AG20443 (cell line): ENCODE data around the gene PTPRO.

ENCODE experiments used
- DNase-seq: peaks from one replicate; pipeline ENCODE4 v3.0.0; 2012; ENCODE audit warnings: low spot score, mixed read lengths

Gene PTPRO

DNA sequence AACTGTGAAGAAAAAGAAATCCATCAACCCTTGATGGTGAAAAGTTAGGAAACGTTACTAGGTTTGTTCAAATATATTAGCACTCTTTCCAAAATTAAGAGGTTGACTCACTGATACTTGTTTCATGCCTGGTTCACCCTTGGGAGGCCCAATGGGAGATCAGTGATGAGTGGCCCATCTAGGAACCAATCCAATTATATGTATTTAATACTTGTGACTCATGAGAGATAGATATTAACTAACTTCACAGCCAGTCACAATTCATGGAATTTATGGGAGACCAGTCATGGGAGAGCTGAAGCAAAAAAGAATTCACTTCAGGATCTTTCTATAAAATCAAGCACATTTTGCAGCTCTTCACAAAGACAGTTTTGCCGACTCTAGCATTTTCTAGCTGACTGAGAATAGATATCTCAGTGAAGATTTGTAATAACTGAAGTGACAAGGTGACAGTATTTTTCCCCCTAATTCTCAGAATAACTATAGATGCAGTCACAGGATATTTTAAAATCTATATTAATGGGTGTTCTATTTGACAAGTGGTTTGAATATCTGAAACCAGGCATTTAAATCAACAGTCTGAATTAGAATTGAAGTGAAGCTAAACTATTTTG, 236.7 kb downstream of the PTPRO start:
- peak; percentile 57 for DNase-seq

- DNase-seq = no peak
These were observed 239.1 kb downstream of the PTPRO start for GRCh38 chr12:15561396-15561795.

DNA sequence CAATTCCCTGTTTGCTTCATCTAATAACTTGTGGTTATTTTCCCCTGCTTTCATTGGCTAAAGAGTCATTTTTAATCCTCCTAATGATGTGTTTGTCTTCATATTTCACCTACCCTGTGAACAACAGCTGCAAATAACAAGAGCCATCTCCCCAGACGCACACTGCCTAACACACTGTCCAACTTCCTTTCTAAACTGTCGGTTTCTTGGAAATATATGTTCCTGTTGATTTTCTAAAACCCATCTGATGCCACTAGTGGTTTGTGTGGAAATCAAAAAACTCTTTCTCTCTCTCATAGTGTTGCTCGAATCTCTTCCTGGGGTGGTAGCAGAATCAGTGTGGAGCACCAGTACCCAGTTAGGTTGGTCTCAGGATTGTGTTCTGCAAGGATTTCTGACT, 240.0 kb downstream of the PTPRO start:
- no peak for DNase-seq

GRCh38 chr12:15563663-15564062, 241.4 kb downstream of the PTPRO start:
- DNase-seq = peak; percentile 45

DNA sequence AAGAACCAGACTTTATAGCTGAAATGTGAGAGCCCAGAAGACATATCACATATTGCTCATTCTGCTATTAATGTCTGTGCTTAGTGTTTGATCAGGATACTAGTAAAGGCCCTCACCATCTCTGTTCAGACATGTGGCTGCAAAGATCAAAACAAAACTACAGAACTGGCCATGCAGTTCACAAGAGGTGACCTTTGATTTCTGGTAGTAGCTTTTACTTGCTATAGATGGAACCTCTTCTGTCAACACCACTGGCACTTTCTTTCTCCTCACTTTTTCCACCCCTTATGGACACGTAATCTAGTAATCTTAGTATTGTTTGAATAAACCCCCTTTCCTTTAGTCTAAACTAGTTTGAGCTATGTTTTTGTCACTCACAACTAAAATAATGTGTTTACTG, 252.0 kb downstream of the PTPRO start:
- no peak for DNase-seq

- no peak for DNase-seq
These were observed 253.6 kb downstream of the PTPRO start for GRCh38 chr12:15575671-15576541.

GRCh38 chr12:15580431-15580830, 258.1 kb downstream of the PTPRO start:
- DNase-seq = no peak

DNA sequence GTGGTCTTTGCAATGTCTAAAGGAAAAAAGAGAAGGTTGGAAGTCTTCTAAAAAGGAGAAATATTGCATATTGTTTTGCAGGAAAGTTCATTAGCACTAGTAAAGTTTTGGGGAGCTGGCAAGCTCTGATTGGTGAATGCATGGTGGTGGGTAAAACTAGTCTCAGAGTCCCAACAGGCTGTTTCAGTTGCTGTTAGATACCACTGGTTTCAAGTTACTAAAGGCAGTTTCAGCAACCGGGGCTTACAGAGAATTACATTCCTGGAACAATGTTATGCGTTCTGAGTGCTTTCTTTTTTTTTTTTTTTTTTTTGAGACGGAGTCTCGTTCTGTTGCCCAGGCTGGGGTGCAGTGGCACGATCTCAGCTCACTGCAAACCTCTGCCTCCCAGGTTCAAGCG, 258.7 kb downstream of the PTPRO start:
- DNase-seq = peak; percentile 19

DNA sequence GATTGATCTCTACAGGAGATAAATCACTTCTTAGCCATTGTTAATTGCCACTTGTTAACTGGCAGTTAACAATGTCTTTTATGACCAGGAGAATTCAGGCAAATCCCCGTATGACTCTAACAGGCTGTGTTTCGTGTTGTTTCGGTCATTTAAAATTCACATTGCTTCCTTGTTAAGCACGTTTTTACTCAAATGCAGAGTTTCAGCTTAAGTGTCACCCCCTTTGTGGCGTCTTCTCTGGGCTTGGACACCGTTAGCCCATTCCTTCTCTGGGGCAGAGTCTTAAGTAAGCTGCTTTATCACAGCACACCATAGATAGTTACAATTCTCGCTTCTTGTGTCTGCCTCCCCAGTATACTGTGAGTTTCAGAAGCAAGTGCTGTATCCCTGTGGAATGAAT, 261.5 kb downstream of the PTPRO start:
- no peak for DNase-seq

DNA sequence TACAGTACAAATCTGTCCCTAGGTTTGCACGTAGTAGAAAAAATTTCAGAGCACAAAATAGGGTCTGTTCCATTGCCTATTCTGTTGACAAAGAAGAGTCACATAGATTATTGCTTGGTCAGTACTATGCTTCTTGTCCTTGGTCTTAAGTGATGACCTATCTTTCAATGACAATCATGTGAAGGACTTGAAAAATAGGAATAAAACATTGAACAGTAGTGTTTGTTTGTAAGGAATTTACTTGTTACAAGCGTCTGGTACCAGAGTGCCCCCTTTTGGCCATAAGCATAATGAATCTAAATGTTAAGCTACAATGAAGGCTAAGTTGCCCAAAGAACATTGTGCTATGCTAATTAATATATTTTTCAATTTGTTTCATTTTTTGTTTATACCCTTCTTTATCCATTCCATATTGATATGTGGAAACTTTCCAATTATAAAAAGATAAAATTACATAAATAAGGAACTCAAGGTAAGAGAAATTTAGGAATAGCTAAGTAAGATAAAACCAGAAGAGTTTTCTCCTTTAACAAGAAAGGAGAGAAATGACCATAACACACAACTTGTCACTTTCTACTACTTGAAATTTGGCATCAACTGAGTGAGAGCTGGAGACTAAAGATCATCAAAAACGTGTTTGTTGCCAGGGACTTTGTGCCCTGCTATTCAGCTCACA, 262.2 kb downstream of the PTPRO start:
- peak; percentile 43 for DNase-seq

DNA sequence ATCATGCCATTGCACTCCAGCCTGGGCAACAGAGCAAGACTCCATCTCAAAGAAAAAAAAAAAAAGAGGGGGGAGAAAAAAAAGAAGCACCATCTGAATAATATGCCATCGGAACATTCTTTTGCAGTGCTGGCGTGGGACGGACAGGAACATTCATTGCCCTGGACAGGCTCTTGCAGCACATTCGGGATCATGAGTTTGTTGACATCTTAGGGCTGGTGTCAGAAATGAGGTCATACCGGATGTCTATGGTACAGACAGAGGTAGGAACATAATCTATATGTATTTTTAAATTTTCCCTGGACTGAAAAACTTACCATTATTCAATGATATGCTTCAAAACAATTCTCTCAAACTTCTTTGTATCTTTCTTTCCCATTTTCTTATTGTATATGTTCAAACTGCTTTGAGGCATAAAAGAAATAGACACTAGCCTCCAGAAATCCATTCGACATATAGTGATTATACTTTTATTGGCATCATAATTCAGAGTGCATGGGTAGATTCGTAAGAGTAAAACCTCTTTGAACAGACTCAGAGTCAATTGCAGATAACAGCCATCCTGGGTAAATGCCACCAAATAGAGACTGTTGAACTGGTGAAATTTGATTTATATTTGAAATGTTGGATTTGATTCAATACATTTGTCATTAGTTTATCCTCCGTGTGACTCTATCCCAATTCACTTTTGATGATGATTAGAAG, 267.2 kb downstream of the PTPRO start:
- DNase-seq = no peak

DNA sequence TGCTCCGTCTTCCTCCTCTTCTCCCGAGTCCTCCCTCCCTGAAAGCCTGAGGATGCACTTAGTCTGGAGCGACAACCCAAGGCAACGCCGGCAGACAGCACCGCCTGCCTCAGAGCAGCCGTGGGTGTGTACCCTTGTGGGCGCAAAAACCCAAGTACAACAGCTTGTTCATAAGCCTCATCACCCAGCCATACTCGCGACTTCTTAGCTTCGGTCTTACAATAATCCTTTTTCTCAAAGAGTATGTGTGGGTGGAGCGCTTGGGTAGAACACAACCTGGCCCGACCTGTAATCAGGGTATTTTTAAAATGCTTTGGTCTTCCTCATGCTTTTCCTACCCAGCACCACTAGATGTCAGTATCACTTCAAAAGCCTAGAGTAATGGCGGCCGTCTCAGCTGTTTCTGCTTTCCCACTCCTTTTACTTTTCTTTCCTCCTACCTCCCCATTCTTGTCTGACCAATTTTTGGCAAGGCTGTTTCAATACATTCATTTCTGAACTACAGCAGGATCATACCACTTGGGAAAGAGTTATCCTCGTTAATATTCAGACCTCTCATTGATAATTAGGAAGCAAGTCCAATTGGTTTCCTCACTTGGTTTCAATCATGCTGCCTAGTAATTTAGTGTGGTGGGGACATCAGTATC, 268.0 kb downstream of the PTPRO start:
- DNase-seq = peak; percentile 83

- DNase-seq = no peak
These were observed 269.5 kb downstream of the PTPRO start for GRCh38 chr12:15591811-15592210.

GRCh38 chr12:15592934-15593333, 270.6 kb downstream of the PTPRO start:
- DNase-seq = no peak

DNA sequence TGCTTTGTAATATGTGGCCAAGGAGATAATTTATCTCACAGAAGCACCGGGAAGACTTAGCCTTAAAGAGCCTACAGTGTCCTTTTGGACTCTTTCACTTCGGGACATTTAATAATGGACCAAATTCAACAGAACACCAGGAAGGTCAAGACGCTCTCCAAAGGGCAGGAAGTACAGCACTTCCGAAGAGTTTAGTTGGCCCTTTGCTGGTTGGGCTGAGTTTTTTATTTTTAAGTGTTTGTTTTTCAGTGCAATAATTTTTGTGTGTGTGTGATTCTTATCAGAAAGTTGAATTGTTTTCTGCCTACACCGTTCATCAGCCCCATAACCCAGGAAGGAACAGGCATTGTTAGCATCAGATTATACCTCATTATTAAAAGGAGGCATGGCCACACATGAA, 273.9 kb downstream of the PTPRO start:
- no peak for DNase-seq

DNA sequence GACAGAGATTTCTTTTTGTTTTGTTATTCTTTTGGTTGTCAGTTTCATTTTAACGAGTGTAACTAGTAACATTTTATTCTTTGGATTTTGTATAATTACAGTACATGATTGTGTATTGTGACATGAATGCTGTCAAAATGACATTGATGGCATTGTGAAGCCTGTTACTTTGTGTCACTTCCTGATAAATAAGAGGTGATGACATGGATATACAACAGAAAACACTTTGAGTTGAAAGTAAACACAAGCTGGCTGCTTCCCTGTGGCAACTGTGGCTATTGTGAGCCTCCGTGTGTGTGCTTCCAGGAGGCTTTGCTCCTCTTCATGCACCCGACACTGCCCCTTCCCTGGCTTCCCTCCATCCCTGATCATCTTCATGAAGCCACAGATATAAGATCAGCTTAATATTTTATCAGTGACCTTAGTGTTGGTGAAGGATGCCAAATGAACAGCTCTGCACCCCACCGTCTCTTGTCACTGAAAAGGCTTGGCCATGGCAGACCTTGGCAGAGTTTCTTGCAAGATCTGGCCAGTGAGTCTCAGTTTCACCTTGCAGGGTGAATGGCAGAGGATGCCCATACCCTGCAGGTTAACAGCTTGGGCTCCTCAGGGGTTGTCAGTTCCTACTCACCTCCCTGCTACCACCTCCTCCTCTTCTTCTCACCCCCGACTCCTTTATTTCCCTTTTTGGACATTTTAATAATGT, 275.0 kb downstream of the PTPRO start:
- no peak for DNase-seq

DNA sequence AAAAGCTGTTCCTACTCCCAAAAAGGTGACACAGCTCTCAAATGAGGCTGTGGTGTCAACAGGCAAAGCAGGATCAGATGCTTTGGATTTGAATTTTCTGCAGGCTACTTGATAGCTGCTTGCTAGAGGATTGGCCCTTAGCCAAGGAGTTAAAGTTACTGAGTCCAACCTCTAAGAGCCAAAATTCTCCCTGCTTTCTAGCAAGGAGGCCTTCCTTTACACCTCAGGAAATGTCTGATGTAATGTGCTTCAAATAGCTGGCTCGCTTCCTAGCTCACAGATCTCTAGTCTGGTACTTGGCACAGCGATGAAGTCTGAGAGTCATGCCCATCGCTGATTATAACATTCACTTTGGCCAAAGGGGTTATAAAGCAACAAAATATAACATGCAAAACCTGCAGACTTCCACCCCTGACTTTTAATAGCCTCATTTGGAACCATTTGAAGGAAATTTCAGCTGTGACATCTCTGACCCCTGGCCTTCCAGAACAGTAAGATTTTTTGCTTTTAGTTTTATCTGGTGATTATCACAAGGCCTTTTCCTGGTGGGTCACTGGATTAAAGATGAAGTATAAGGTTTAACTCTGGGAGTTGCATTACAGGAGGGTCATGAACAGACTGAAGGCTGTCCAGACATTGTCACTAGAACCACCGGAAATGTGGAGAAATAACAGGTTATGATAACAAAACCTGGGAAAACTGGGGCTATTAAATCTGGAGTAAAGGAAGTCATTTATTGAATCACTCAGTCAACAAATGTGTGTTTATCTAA, 277.1 kb downstream of the PTPRO start:
- peak; percentile 25 for DNase-seq

GRCh38 chr12:15600223-15600935, 278.1 kb downstream of the PTPRO start:
- no peak for DNase-seq

DNA sequence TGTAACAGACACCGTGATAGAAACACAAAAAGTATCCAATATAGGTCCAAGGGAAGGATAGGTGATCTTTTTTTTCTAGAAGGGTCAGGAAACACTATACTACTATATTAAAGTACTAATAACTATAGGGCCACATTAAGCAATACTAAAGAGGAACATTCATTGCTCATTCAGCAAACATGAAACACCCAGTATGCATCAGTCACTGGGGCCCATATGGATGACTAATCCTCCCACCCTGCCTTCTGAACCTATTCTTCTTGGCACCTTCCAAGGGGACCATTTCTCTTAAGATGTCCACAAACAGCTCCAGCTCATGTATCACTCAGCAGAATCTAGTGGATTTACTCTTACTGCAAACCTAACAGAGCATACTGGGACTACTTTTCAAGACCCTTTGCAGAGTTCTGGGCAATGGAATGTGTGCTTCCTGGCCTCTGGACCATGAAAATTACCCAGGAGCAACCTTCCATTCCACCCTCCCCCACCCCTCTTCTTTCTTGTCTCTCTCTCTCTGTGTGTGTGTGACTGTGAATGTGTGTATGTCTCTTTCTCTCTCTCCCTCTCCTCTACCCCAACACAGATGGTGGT, 279.0 kb downstream of the PTPRO start:
- peak; percentile 16 for DNase-seq
